GM10248 (cell line): ENCODE results near the gene GON4L.
"Not testable (repeated sequence)": the region's sequence is repeated elsewhere in the genome, so short reads cannot be mapped to it uniquely, and the experiment has no call there.

Source experiments
- CTCF ChIA-PET: fragments of 300-600 bp; sonication (Branson Sonifier 250); formaldehyde crosslinking; extraction: SDS; loops from one replicate; lab custom pipeline; 2021; ENCODE audit warnings: antibody characterized with exemption; lab: Yijun Ruan, JAX
- POLR2A ChIA-PET: fragments of 350-650 bp; sonication (Branson Sonifier 250); formaldehyde crosslinking; extraction: SDS; loops from one replicate; lab custom pipeline; 2020; ENCODE audit warnings: antibody characterized with exemption; lab: Yijun Ruan, JAX
- DNase-seq: peaks from one replicate; pipeline ENCODE4 v3.0.0; 2012; ENCODE audit errors: extremely low spot score
- TF ChIP-seq, protein P1 (sequence below): IDR thresholded peaks from 2 replicates; pipeline ENCODE4 v1.5.1; 2012; ENCODE audit warnings: mild to moderate bottlenecking, low read depth; ENCODE audit errors: extremely low read depth, missing control alignments, control extremely low read depth

GON4L gene

DNA sequence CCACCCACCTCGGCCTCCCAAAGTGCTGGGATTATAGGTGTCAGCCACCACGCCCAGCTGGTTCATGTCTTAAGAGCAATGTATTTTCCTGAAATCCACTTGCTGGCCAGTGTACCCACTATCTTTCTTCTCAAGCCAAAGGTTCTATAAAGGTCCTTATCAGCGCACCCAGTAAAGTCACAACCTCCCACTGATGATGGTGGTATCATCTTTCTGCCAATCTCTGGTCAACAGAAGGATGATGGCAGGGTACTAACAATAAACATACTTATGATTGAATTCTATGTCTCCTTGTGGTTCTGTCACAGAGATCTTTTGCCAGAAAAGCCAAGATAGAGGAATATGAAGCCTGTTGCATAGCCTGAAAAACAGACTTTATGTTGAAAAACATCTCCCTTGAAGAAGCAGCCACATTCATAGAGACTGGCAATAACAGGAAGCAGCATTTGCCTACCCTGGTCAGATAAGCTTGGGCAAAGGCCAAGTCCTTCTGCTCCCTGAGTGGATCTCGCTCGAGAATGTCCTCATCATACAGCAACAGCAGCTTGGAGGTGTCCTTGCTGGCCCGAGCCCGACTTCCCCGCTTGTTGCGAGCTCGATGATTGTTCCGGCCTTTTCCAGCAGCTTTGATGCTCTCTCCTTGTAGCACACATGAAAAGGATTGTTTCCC is 95.1 kb downstream of the GON4L start:
- CTCF ChIA-PET = no interaction called here

DNA sequence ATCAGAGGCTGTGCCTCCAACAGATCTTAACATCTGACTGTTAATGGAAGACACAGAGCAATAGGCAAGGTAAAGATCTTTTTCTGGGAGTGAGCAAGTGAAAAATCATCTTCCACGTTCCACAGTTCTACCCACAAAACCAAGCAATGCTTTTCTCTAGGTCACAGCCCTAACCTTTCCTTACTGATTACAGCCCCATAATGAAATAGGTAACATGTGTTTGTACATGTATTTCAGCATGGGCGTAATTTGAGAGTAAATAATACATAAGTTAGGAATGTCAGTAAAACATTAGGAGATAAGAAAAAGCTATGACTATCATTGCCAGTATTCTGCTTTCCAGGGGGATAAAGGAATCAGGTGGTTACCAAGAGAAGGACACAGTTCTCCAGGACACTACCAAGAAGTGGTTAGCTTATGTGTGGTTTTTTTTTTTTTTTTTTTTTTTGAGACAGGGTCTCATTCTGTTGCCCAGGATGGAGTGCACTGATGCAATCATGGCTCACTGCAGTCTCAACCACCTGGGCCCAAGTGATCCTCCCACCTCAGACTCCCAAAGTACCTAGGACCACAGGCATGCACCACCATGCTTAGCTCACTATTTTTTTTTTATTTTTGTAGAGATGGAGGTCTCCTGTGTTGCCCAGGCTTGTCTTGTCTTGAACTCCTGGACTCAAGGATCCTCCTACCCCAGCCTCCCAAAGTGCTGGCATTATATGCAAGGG is 96.1 kb downstream of the GON4L start:
- POLR2A ChIA-PET = no interaction called here
- CTCF ChIA-PET = interaction anchor here (1.3 kb wide), 1 partner anchor 229 kb away, joined by 3 read pairs; no protein-coding TSS in a partner anchor
- no peak for DNase-seq
- TF ChIP-seq, protein P1, sequence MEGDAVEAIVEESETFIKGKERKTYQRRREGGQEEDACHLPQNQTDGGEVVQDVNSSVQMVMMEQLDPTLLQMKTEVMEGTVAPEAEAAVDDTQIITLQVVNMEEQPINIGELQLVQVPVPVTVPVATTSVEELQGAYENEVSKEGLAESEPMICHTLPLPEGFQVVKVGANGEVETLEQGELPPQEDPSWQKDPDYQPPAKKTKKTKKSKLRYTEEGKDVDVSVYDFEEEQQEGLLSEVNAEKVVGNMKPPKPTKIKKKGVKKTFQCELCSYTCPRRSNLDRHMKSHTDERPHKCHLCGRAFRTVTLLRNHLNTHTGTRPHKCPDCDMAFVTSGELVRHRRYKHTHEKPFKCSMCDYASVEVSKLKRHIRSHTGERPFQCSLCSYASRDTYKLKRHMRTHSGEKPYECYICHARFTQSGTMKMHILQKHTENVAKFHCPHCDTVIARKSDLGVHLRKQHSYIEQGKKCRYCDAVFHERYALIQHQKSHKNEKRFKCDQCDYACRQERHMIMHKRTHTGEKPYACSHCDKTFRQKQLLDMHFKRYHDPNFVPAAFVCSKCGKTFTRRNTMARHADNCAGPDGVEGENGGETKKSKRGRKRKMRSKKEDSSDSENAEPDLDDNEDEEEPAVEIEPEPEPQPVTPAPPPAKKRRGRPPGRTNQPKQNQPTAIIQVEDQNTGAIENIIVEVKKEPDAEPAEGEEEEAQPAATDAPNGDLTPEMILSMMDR = no peak

More for the DNA sequence above, 95.1 kb downstream of the GON4L start:
- POLR2A ChIA-PET = no interaction called here
- TF ChIP-seq, protein P1 = no peak
- no peak for DNase-seq

DNA sequence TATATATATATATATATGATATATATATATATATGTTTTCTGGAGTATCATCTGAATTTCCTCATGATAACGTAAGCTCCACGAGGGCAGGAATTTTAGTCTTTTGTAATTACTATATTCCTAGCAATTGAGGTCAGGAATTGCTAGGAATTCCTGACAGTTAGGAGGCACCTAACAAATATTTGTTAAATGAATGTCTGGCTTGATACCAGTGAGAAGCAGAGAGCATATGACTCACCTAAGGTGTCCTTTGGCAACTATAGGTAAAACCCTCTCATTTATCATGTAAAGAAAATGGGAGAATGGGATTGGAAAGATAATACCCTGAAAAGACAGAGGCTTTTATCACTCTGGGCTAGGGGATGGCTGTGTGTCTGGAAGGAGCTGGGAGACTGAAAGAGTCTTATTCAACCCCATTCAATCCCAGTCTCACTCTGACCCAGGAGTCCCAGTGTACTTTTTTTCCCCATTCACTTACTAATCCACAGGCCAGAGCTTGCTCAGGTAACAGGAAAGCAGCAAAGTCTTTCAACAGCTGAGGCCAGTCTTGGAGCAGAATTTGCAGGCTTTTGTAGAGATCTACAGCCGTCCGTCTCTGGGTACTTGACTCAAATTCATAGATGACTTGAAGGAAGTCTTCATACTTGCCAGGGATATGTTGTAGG is 96.9 kb downstream of the GON4L start:
- CTCF ChIA-PET = interaction anchor here (1.3 kb wide), 1 partner anchor 230 kb away, joined by 3 read pairs; no protein-coding TSS in a partner anchor
- TF ChIP-seq, protein P1 = no peak
- POLR2A ChIA-PET = no interaction called here
- DNase-seq = no peak

DNA sequence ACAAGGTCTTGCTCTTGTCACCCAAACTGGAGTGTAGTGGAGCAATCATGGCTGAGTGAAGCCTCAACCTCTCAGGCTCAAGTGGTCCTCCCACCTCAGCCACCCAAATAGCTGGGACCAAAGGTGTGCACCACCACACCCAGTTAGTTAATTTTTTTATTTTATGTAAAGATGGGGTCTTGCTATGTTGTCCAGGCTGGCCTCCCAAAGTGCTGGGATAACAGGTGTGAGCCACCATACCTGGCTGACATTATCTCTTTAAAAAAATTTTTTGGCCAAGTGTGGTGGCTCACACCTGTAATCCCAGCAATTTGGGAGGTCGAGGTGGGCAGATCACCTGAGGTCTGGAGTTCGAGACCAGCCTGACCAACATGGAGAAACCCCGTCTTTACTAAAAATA is 98.0 kb downstream of the GON4L start:
- DNase-seq, POLR2A ChIA-PET, CTCF ChIA-PET: not testable (repeated sequence)

DNA sequence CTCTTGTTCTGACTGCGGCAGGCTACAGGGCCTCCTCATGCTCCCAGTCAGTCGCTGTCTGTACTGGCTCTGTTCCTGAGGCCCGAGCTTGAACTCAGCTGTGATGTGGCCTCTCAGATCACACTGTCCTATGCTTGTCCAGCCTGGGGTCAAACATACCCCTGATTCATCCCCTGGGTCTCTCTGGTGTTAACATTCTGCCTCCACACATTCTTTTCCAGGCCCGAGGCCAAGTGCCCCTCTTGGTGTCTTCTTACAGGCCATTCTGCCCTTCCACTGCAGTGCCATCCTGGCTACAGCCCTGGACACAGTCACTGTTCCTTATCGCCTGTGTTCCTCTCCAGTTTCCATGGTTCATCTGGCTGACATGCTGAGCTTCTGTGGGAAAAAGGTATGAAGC is 108.9 kb downstream of the GON4L start:
- CTCF ChIA-PET = interaction anchor here (1.4 kb wide), 1 partner anchor 29 kb away, joined by 3 read pairs; no protein-coding TSS in a partner anchor
- DNase-seq, POLR2A ChIA-PET: not testable (repeated sequence)

DNA sequence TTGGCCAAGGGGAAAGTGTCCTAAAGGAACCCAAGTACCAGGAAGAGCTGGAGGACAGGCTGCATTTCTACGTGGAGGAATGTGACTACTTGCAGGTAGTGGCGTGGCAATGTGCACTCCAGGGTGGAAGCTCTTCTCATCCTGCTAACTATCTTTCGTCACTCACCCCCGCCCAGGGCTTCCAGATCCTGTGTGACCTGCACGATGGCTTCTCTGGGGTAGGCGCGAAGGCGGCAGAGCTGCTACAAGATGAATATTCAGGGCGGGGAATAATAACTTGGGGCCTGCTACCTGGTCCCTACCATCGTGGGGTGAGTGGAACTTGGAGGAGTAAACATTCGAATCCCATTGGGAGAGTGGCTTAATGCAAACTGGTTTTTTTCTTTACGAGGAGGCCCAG is 109.4 kb downstream of the GON4L start:
- POLR2A ChIA-PET, DNase-seq: not testable (repeated sequence)
- CTCF ChIA-PET = interaction anchor here (1.4 kb wide), 1 partner anchor 30 kb away, joined by 3 read pairs; no protein-coding TSS in a partner anchor

DNA sequence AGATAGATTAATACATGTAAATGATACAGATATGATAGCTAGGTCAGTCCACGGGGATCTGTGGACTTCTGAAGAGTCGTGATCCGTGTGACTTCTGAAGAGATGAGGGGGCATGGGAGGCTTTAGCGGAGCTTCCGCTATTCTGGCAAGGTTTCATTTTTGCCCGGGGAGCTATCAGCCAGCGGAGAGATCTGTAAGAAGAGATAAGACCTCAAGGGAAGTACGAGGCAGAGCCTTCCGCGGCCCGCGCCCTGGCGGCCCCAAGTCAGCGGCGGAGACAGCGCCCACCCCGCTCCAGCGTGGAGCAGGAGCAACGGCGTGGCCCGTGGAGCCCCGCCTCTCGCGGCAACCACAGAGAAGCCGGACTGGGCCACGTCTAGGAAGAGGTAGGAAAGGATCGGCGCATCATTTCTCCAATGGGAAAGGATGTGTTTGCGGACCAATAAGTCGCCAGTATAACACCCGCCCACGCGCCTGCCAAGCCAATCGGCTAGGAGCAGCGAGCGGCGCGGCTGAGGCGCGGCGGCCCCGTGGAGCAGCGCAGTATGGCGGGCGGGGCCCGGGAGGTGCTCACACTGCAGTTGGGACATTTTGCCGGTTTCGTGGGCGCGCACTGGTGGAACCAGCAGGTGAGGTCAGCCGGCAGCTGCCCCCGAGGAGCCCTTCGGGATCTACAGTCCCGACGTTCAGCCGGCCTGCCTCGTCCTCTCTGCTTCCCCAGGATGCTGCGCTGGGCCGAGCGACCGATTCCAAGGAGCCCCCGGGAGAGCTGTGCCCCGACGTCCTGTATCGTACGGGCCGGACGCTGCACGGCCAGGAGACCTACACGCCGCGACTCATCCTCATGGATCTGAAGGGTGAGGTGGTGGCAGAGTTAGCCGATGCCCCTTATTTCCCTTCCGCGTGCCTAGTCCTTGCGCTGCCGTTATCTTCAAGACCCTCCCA is 111.5 kb downstream of the GON4L start:
- CTCF ChIA-PET = interaction anchor here (1.1 to 1.9 kb wide), 2 partner anchors 16 to 573 kb away, joined by 3 to 12 read pairs; partner anchors contain the start of gene KRTCAP2
- POLR2A ChIA-PET = interaction anchor here (0.7 kb wide), 1 partner anchor 11 kb away, joined by 3 read pairs; no protein-coding TSS in a partner anchor
- peak; percentile 85 for DNase-seq

DNA sequence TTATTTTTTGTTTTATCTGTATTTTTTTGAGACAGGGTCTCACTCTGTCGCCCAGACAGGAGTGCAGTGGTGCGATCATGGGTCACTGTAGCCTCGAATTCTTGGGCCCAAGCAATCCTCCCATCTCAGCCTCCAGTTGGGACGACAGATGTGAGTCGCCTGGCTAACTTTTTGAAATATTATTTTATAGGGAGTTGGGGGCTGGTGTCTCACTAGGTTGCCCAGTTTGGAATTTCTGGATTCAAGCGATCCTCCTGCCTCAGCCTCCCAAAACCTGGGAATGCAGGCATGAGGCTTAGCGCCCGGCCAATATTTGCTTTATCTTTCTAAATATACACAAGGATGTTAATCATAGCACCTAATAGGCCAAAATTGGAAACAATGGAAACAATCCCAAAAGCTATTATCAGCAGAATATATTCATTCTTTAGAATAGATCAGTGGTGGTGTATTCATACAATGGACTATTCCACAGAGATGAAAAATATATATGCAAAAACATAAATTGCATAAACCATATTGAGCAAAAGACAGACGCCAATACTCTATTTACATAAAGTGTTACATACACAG is 112.2 kb downstream of the GON4L start:
- ChIA-PET POLR2A (no interaction called here), CTCF (interaction anchor here (0.7 to 1.9 kb wide), 3 partner anchors 15 to 572 kb away, joined by 3 to 12 read pairs (median 3); partner anchors contain the start of gene KRTCAP2)
- no peak for DNase-seq
- TF ChIP-seq, protein P1 = no peak
